HUES48 (cell line): ENCODE results near the gene TRIM17.

Experiments used
- H3K27ac ChIP-seq: one replicate; pipeline ENCODE4 v1.7.0; 2013; ENCODE audit warnings: low read depth, low read length, inconsistent platforms
- H3K27me3 ChIP-seq: 2 replicates; pipeline ENCODE4 v1.6.1; 2013; ENCODE audit warnings: mild to moderate bottlenecking, low read length; ENCODE audit not compliant: control insufficient read depth, insufficient read depth
- H3K36me3 ChIP-seq: 2 replicates; pipeline ENCODE4 v1.6.1; 2013; ENCODE audit warnings: low read length; ENCODE audit not compliant: control insufficient read depth, insufficient read depth
- H3K4me1 ChIP-seq: 2 replicates; pipeline ENCODE4 v1.6.1; 2013; ENCODE audit warnings: mild to moderate bottlenecking, low read length; ENCODE audit not compliant: control insufficient read depth, insufficient read depth
- H3K4me3 ChIP-seq: 2 replicates; pipeline ENCODE4 v1.5.1; 2013; ENCODE audit warnings: mild to moderate bottlenecking, low read depth, low read length
- H3K9ac ChIP-seq: 2 replicates; pipeline ENCODE4 v1.6.1; 2013; ENCODE audit warnings: mild to moderate bottlenecking, low read depth, low read length, moderate library complexity
- H3K9me3 ChIP-seq: 2 replicates; pipeline ENCODE4 v1.6.1; 2013; ENCODE audit warnings: low read length; ENCODE audit not compliant: control insufficient read depth, insufficient read depth

The TRIM17 gene

DNA sequence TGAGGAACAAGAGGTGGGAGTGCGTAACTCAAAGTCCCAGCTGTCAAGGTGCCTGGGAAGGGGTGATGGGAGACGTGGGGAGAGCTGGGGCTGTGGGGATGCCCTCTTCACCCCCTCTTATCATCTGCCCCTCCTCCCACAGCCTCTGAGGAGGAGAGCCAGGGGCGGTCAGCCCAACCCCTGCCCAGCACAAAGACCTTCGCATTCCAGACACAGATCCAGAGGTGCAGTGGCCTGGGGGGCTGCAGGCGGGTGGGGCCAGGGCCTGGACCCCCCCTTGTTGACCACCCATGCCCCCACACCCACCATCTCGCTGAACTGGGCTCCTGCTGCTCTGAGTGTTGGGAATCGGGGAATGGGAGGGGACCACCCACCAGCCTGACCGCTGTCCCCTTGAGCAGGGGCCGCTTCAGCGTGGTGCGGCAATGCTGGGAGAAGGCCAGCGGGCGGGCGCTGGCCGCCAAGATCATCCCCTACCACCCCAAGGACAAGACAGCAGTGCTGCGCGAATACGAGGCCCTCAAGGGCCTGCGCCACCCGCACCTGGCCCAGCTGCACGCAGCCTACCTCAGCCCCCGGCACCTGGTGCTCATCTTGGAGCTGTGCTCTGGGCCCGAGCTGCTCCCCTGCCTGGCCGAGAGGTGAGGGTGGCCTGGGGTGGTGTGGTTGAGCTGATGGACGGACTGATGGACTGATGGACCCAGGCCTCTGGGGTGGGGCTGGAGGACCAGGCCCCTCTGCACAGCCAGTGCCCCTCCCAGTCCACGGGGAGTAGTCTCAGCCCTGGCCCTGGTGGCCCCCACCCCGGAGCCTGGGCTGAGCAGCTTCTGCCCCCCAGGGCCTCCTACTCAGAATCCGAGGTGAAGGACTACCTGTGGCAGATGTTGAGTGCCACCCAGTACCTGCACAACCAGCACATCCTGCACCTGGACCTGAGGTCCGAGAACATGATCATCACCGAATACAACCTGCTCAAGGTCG, 39.7 kb downstream of the TRIM17 start:
- Histone ChIP-seq H3K27me3 (peaks cover 35% of the 10 kb centered on the region), H3K27ac (no peak overlapping the region), H3K4me3 (no peak overlapping the region), H3K9me3 (no peaks in the 10 kb centered on the region), H3K9ac (no peak overlapping the region), H3K4me1 (no peaks in the 10 kb centered on the region), H3K36me3 (no peaks in the 10 kb centered on the region)

DNA sequence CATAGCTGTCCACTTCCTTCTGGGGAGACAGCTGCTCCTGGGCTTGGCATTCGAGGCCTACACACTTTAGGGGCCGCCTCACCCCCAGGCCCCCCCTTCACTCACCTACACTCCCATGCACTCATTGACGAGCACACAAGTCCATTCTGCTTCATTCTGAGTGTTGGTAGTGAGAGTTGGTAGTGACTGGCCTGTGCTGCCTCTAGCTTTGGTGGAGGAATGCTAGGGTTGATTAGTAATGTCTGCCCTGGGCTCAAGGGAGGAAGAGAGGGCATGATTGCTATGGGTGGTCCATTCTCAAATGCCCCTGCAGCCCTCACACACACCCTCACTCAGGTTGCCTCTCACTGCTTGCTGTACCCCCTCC, 40.4 kb downstream of the TRIM17 start:
- H3K27me3 ChIP-seq: peaks cover 32% of the 10 kb centered on the region
- no peaks in the 10 kb centered on the region for H3K9me3 ChIP-seq
- H3K9ac ChIP-seq: no peak overlapping the region
- no peaks in the 10 kb centered on the region for H3K36me3 ChIP-seq
- no peak overlapping the region for H3K4me3 ChIP-seq
- no peaks in the 10 kb centered on the region for H3K4me1 ChIP-seq
- no peak overlapping the region for H3K27ac ChIP-seq

DNA sequence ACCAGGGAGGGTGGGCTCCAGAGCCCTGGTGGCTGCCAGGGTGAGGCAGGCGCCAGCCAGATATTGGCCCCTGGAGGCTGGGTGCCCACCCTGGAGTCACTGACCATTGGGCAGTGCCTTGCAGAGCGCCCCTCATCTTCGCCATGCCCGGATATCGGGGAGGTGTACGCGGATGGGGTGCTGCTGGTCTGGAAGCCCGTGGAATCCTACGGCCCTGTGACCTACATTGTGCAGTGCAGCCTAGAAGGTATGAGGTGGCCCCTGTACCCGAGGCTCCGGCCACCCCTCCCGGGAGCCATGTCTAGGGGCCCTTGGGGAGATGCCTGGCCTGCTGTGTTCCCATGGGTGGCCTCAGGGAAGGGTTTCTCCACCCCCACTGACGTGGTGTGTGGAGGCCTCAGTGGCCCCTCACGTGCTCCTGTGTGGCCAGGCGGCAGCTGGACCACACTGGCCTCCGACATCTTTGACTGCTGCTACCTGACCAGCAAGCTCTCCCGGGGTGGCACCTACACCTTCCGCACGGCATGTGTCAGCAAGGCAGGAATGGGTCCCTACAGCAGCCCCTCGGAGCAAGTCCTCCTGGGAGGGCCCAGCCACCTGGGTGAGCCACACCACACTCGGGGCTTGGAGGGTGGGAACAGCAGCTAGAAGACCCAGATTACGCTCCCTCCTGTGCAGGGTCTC, 40.9 kb downstream of the TRIM17 start:
- H3K4me1 ChIP-seq: no peaks in the 10 kb centered on the region
- peaks cover 27% of the 10 kb centered on the region for H3K27me3 ChIP-seq
- H3K9me3 ChIP-seq: no peaks in the 10 kb centered on the region
- no peak overlapping the region for H3K4me3 ChIP-seq
- no peaks in the 10 kb centered on the region for H3K36me3 ChIP-seq
- H3K27ac ChIP-seq: no peak overlapping the region
- H3K9ac ChIP-seq: no peak overlapping the region

DNA sequence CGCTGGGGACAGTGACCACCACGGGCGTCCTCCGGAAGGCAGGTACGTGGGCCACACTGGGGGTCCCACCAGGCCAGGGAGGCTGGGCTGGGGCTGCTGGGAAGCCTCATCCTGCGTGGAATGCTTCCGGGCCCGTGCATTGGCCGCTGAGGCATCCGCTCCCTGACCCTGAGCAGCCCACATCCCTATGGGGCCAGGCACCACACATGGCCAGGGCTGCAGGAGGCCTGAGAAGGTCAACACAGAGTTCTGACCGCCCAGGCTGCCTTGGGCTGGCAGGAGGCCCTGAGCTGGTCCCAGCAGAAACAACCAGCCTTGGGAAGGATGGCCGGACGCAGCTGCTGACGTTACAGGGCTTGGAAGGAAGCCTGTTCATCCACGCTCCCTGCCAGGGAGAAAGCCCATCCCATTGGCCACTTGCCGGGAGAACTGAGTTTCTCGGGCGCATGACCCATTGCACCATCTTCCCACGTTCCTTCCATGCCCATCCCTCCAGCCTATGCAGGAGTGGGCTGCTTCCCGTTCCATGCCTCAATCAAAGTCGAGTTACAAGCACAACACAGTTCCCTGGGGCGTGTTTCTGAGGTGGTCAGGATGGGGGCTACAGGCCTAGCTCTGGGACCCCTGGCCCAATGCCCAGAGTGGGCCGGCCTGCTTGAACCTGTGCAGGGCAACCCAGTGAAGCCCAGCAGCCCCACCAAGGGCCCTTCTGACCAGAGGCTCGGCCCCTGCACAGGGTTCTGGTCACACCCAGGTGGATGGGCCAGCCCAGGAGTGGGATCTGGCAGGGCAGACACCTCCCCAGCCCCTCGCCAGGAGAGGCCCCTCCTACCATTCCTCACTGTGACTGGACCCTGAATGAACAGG, 41.7 kb downstream of the TRIM17 start:
- H3K9me3 ChIP-seq: no peaks in the 10 kb centered on the region
- peaks cover 20% of the 10 kb centered on the region for H3K27me3 ChIP-seq
- H3K9ac ChIP-seq: no peak overlapping the region
- no peaks in the 10 kb centered on the region for H3K36me3 ChIP-seq
- no peak overlapping the region for H3K27ac ChIP-seq
- H3K4me3 ChIP-seq: no peak overlapping the region
- H3K4me1 ChIP-seq: no peaks in the 10 kb centered on the region

DNA sequence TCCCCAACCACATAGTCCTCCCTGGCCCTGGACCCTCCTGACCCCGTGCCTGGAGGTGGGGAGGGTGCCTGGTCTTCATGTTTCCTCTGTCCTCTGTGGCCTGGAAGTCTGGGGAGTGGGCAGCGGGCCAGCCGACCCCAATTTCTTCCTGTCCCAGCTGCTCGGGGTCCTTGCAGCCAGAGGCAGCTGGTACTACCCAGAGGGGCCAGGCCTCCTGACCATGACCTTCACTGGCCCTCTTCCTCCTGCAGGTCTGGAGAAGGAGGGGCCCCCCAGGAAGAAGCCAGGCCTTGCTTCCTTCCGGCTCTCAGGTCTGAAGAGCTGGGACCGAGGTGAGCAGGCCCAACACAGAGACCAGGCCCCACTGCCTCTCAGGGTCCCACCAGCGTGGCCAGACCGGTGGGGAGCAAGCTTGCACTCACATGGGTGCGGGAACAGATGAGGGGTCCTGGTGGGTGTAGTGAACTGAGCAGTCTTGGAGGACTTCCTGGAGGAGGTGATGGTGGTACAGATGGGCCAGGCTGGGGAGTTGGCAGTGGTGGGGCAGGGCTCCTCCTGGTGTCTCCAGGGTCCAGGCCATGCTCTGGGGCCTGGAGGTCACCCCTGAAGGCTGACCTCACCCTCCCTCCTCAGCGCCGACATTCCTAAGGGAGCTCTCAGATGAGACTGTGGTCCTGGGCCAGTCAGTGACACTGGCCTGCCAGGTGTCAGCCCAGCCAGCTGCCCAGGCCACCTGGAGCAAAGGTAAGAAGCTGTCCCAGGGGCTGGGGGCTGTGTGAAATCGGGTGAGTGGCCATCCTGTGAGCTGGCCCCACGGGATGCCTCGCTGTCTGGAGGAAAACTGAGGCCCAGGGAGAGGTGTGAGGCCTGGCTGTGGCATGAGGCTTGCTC, 42.7 kb downstream of the TRIM17 start:
- Histone ChIP-seq H3K27ac (no peak overlapping the region), H3K4me1 (no peaks in the 10 kb centered on the region), H3K36me3 (no peaks in the 10 kb centered on the region), H3K27me3 (peaks cover 9% of the 10 kb centered on the region), H3K9ac (no peak overlapping the region), H3K4me3 (no peak overlapping the region), H3K9me3 (no peaks in the 10 kb centered on the region)

DNA sequence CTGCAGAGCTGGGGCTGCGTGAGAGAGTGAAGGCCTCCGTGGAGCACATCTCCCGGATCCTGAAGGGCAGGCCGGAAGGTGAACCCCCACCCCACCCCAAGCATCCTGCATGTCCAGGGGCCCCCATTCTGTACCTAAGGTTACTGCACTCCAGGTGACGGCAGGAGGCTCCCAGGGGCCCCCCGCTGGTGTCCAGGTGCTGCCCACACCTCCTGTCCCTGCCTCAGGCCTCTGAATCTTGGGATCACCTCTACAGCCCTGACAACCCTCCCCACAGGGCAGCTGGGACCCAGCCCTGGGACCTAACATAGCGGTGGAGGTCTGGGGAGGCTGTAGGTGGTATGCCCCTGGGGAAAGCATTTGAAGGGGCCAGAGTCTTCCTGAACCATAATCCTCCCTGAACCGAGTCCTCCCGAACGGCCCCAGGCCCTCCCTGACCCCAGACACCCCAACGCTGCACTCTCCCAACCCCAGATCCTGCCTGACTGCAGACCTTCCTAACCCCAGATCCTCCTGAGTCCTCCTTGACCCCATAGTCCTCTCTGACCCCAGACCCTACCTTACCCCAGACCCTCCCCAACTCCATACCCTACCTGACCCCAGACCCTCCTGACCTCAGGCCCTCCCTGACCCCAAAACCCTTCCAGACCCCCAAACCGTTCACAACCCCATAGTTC, 43.5 kb downstream of the TRIM17 start:
- Histone ChIP-seq H3K9me3 (no peaks in the 10 kb centered on the region), H3K4me1 (no peaks in the 10 kb centered on the region), H3K4me3 (no peak overlapping the region), H3K36me3 (no peaks in the 10 kb centered on the region), H3K27ac (no peak overlapping the region), H3K9ac (no peak overlapping the region), H3K27me3 (peaks cover 8% of the 10 kb centered on the region)

DNA sequence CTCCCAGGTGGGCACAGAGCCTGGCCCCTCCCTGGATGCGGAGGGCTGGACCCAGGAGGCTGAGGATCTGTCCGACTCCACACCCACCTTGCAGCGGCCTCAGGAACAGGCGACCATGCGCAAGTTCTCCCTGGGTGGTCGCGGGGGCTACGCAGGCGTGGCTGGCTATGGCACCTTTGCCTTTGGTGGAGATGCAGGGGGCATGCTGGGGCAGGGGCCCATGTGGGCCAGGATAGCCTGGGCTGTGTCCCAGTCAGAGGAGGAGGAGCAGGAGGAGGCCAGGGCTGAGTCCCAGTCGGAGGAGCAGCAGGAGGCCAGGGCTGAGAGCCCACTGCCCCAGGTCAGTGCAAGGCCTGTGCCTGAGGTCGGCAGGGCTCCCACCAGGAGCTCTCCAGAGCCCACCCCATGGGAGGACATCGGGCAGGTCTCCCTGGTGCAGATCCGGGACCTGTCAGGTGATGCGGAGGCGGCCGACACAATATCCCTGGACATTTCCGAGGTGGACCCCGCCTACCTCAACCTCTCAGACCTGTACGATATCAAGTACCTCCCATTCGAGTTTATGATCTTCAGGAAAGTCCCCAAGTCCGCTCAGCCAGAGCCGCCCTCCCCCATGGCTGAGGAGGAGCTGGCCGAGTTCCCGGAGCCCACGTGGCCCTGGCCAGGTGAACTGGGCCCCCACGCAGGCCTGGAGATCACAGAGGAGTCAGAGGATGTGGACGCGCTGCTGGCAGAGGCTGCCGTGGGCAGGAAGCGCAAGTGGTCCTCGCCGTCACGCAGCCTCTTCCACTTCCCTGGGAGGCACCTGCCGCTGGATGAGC, 44.3 kb downstream of the TRIM17 start:
- no peak overlapping the region for H3K9ac ChIP-seq
- peaks cover 2% of the 10 kb centered on the region for H3K27me3 ChIP-seq
- H3K27ac ChIP-seq: no peak overlapping the region
- no peak overlapping the region for H3K4me3 ChIP-seq
- H3K36me3 ChIP-seq: no peaks in the 10 kb centered on the region
- H3K9me3 ChIP-seq: no peaks in the 10 kb centered on the region
- H3K4me1 ChIP-seq: no peaks in the 10 kb centered on the region

DNA sequence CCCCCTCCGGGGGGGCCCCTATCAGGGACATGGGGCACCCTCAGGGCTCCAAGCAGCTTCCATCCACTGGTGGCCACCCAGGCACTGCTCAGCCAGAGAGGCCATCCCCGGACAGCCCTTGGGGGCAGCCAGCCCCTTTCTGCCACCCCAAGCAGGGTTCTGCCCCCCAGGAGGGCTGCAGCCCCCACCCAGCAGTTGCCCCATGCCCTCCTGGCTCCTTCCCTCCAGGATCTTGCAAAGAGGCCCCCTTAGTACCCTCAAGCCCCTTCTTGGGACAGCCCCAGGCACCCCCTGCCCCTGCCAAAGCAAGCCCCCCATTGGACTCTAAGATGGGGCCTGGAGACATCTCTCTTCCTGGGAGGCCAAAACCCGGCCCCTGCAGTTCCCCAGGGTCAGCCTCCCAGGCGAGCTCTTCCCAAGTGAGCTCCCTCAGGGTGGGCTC, 44.9 kb downstream of the TRIM17 start:
- no peaks in the 10 kb centered on the region for H3K27me3 ChIP-seq
- H3K9me3 ChIP-seq: no peaks in the 10 kb centered on the region
- H3K36me3 ChIP-seq: no peaks in the 10 kb centered on the region
- H3K4me3 ChIP-seq: no peak overlapping the region
- H3K9ac ChIP-seq: no peak overlapping the region
- no peak overlapping the region for H3K27ac ChIP-seq
- H3K4me1 ChIP-seq: no peaks in the 10 kb centered on the region

DNA sequence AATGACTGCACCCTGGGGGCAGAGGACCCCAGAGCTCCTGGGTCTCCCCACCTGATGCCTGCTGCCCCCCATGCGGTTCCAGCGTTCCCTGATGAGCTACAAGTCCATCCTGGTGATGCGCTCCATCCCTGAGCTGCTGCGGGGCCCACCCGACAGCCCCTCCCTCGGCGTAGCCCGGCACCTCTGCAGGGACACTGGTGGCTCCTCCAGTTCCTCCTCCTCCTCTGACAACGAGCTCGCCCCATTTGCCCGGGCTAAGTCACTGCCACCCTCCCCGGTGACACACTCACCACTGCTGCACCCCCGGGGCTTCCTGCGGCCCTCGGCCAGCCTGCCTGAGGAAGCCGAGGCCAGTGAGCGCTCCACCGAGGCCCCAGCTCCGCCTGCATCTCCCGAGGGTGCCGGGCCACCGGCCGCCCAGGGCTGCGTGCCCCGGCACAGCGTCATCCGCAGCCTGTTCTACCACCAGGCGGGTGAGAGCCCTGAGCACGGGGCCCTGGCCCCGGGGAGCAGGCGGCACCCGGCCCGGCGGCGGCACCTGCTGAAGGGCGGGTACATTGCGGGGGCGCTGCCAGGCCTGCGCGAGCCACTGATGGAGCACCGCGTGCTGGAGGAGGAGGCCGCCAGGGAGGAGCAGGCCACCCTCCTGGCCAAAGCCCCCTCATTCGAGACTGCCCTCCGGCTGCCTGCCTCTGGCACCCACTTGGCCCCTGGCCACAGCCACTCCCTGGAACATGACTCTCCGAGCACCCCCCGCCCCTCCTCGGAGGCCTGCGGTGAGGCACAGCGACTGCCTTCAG, 45.5 kb downstream of the TRIM17 start:
- no peak overlapping the region for H3K9ac ChIP-seq
- H3K4me1 ChIP-seq: no peaks in the 10 kb centered on the region
- H3K9me3 ChIP-seq: no peaks in the 10 kb centered on the region
- no peak overlapping the region for H3K4me3 ChIP-seq
- no peaks in the 10 kb centered on the region for H3K27me3 ChIP-seq
- no peak overlapping the region for H3K27ac ChIP-seq
- no peaks in the 10 kb centered on the region for H3K36me3 ChIP-seq
